Thoracic aorta (tissue), 2 donors: ENCODE measurements around the gene MCL1. TPM values are rescaled to one million over a fixed set of nuclear protein-coding genes. Genes with fewer than 3 reads are reported as not detected.

Source experiments
- ATAC-seq: fragments of 150-250 bp; one replicate; pipeline ENCODE4 v1.8.0; 2017; ENCODE audit warnings: low read depth; ENCODE audit not compliant: insufficient number of reproducible peaks, low FRiP score
- DNase-seq: peaks from one replicate; pipeline ENCODE4 v3.0.0-alpha.2; 2020; ENCODE audit warnings: low spot score
- H3K27ac ChIP-seq, 2 donors: fragments of 200-600 bp; sonication (generic); 1 replicate in 1 of 2; 2 replicates in 1 of 2; pipeline ENCODE4 v1.5.1; 2016; ENCODE audit warnings: mild to moderate bottlenecking in 2 of 2, moderate library complexity in 2 of 2
- H3K27me3 ChIP-seq: fragments of 200-600 bp; sonication (generic); replicated peaks from 2 replicates; pipeline ENCODE4 v1.6.0; 2016; ENCODE audit warnings: mild to moderate bottlenecking; ENCODE audit not compliant: insufficient read depth
- H3K36me3 ChIP-seq: fragments of 200-600 bp; sonication (generic); one replicate; pipeline ENCODE4 v1.5.1; 2016
- H3K4me1 ChIP-seq, 2 donors: fragments of 200-600 bp; sonication (generic); 1 replicate in 1 of 2; 2 replicates in 1 of 2; pipeline versions ENCODE4 v1.5.1 to v1.6.0; 2016; ENCODE audit warnings: low read depth in 2 of 2, mild to moderate bottlenecking in 1 of 2; ENCODE audit not compliant: control insufficient read depth in 1 of 2
- H3K4me3 ChIP-seq: fragments of 200-600 bp; sonication (generic); 2 replicates; pipeline ENCODE4 v1.5.1; 2016; ENCODE audit warnings: mild to moderate bottlenecking
- H3K9me3 ChIP-seq: fragments of 200-600 bp; sonication (generic); 2 replicates; pipeline ENCODE4 v1.5.1; 2016
- total RNA-seq, 2 donors: library from RNA; depleted of rRNA; stranded (reverse); fragments of >200 nt; gene quantifications; one replicate each; pipeline versions ENCODE4 v1.1.0 to v1.2.3, GENCODE V29; 2016
- TF ChIP-seq, protein P1 (sequence below): fragments of 200-600 bp; sonication (generic); IDR thresholded peaks from one replicate; pipeline ENCODE4 v1.5.1; 2019; ENCODE audit warnings: antibody characterized with exemption

Gene MCL1
- total RNA-seq, 2 donors from 2014 or later, result 588 to 607 TPM

DNA sequence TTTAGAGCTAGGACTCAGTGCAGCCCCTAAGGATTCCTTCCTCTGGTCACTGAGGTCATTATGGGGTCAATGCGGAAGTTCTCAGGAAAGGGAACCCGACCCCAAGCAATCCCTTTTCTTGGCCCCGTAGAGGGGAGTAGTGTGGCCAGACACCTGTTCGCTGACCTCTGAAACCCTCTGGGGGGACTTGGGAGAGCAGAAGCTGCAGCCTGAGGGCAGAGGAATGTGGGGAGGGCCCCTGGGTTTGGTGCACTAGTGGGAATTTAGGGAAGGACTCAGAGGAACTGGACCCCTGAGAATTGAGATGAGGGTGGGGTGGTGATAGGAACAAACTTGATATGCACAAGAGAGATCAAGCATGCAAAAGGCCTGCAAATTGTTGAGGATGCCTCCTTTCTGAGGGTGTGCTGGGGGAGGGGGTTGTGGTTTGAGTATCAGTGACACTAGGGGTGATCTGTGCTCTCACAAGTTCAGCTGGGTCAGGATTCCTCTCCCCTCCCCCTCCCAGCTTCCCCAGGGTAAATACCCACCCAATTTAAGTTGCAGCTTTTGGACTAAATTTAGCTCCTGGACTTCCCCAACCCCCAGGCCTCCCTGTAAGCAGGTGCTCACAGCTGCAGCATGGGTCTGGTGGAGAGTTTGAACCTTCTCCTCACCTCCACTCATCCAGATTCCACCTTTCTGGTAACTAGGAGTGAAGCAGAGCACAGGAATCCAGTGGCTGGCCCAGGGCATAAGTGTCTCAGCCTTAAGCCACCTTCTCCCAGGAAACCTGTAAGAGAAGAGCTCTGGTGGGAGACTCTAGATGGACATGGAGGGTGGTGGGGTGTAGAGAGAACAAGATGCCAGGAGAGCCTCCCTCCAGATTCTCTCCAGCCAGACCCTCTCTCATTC lies 16.7 kb downstream of the MCL1 start:
- no peaks in the 10 kb centered on the region for H3K9me3 ChIP-seq
- DNase-seq (no peak), ATAC-seq (no peak)
- peak overlapping the region; percentile 71 for H3K4me3 ChIP-seq
- peaks cover 81 to 87% of the 10 kb centered on the region in 2 donors for H3K4me1 ChIP-seq
- peak overlapping the region; percentile 99 to 100 for H3K27ac ChIP-seq
- TF ChIP-seq, protein P1, sequence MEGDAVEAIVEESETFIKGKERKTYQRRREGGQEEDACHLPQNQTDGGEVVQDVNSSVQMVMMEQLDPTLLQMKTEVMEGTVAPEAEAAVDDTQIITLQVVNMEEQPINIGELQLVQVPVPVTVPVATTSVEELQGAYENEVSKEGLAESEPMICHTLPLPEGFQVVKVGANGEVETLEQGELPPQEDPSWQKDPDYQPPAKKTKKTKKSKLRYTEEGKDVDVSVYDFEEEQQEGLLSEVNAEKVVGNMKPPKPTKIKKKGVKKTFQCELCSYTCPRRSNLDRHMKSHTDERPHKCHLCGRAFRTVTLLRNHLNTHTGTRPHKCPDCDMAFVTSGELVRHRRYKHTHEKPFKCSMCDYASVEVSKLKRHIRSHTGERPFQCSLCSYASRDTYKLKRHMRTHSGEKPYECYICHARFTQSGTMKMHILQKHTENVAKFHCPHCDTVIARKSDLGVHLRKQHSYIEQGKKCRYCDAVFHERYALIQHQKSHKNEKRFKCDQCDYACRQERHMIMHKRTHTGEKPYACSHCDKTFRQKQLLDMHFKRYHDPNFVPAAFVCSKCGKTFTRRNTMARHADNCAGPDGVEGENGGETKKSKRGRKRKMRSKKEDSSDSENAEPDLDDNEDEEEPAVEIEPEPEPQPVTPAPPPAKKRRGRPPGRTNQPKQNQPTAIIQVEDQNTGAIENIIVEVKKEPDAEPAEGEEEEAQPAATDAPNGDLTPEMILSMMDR, result no peak
- H3K36me3 ChIP-seq, result no peaks in the 10 kb centered on the region
- H3K27me3 ChIP-seq, result no peaks in the 10 kb centered on the region

GRCh38 chr1:150561974-150562445 lies 17.4 kb downstream of the MCL1 start:
- DNase-seq (peak; percentile 62), ATAC-seq (peak; percentile 42)
- peak overlapping the region; percentile 99 to 100 for H3K27ac ChIP-seq
- TF ChIP-seq, protein P1, result no peak
- peaks cover 74 to 81% of the 10 kb centered on the region in 2 donors for H3K4me1 ChIP-seq
- H3K36me3 ChIP-seq, result no peaks in the 10 kb centered on the region
- no peaks in the 10 kb centered on the region for H3K27me3 ChIP-seq
- no peaks in the 10 kb centered on the region for H3K9me3 ChIP-seq
- H3K4me3 ChIP-seq, result peak overlapping the region; percentile 71

DNA sequence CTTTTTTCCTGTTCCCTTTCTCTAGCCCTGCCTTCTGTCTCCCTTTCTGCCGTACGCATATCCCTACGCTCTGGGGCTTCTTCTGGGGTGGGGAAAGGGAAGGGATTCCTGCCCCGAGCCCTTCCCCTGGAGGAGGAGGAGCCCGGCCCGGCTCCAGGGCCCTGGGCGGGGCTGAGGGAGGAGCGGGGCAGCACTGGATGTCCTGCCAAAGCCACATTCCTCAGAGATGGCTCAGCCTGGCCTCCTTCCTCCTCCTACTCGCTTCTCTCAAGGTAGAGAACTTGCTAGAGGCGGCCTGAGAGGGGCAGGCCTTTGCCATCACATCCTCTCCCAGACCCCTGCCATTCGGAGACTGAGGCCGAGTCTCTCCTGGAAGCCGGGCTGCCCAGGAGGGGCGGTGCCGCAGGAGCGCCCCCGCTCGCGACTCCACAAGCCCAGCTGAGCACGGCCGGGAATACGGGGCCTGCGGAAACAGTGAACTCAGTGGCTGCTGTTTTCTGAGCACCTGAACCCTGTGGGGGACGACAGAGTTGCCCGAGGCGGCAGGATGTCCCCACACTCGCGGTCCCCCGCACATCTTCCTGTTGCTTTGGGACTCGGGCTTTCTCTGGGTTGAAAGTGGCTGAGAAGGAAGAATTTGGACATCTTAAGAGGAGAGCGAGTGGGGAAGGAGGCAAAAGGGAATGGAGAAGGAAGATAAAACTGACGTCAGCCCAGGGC lies 18.0 kb downstream of the MCL1 start:
- Histone ChIP-seq H3K9me3 (no peaks in the 10 kb centered on the region), H3K27me3 (no peaks in the 10 kb centered on the region), H3K27ac (peak overlapping the region; percentile 99 to 100), H3K4me1 (peaks cover 68 to 75% of the 10 kb centered on the region in 2 donors), H3K4me3 (peak overlapping the region; percentile 71), H3K36me3 (no peaks in the 10 kb centered on the region)
- TF ChIP-seq, protein P1, result no peak
- ATAC-seq (peak; percentile 78), DNase-seq (peak; percentile 75)

GRCh38 chr1:150560576-150561253 lies 18.7 kb downstream of the MCL1 start:
- Histone ChIP-seq H3K27me3 (no peaks in the 10 kb centered on the region), H3K4me3 (peak overlapping the region; percentile 71), H3K36me3 (peaks cover 3% of the 10 kb centered on the region), H3K9me3 (no peaks in the 10 kb centered on the region), H3K4me1 (peaks cover 61 to 68% of the 10 kb centered on the region in 2 donors), H3K27ac (peak overlapping the region; percentile 99 to 100)
- TF ChIP-seq, protein P1, result peak; percentile 83
- ATAC-seq, result peak; percentile 7
- DNase-seq, result peak; percentile 67
